DND-41 (cell line): Measurements from ENCODE around the gene GDF11.

Source experiments
- EZH2 ChIP-seq: IDR thresholded peaks from 3 replicates; pipeline ENCODE4 v1.6.1; 2012; ENCODE audit warnings: borderline replicate concordance, low read depth, mild to moderate bottlenecking, moderate library complexity, low read length, inconsistent platforms; ENCODE audit not compliant: severe bottlenecking
- TF ChIP-seq, protein P1 (sequence below): IDR thresholded peaks from 2 replicates; pipeline ENCODE4 v1.5.1; 2012; ENCODE audit warnings: borderline replicate concordance, low read length, moderate library complexity, mild to moderate bottlenecking; ENCODE audit not compliant: poor library complexity, severe bottlenecking; ENCODE audit errors: extremely low read depth

- TF ChIP-seq, protein P1, sequence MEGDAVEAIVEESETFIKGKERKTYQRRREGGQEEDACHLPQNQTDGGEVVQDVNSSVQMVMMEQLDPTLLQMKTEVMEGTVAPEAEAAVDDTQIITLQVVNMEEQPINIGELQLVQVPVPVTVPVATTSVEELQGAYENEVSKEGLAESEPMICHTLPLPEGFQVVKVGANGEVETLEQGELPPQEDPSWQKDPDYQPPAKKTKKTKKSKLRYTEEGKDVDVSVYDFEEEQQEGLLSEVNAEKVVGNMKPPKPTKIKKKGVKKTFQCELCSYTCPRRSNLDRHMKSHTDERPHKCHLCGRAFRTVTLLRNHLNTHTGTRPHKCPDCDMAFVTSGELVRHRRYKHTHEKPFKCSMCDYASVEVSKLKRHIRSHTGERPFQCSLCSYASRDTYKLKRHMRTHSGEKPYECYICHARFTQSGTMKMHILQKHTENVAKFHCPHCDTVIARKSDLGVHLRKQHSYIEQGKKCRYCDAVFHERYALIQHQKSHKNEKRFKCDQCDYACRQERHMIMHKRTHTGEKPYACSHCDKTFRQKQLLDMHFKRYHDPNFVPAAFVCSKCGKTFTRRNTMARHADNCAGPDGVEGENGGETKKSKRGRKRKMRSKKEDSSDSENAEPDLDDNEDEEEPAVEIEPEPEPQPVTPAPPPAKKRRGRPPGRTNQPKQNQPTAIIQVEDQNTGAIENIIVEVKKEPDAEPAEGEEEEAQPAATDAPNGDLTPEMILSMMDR: no peak
- TF ChIP-seq EZH2: no peak
Observed at GRCh38 chr12:55755246-55755645, 12.3 kb downstream of the GDF11 start.
